AML-193 (cell line): ENCODE data around the gene SLPI.

Experiments used
- DNase-seq, 2 experiments: peaks; one replicate each; lab custom pipeline; 2025; lab: John Stamatoyannopoulos, UW

SLPI gene

DNA sequence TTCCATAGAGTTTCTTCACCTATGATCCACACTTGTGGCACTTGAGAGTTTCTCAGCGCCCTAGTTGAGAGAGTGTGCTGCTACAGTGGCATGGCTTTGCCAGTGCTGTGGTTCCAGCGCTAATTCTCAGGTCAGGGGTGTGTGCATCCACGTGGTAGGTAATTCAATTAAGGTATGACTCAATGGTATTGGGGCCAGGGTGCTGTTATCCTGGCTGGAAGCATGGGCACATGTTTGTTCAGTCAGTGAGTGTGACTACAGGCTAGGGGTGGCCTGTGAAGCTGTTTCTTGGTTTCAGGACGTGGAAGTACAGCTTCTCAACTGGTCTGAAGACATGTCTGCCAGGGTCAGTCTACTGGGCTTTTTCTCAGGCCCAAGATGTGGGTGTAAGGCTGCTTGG is 36.2 kb downstream of the SLPI start:
- DNase-seq = no peak

- no peak for DNase-seq
Measured at GRCh38 chr20:45212836-45213235, 41.5 kb downstream of the SLPI start.

DNA sequence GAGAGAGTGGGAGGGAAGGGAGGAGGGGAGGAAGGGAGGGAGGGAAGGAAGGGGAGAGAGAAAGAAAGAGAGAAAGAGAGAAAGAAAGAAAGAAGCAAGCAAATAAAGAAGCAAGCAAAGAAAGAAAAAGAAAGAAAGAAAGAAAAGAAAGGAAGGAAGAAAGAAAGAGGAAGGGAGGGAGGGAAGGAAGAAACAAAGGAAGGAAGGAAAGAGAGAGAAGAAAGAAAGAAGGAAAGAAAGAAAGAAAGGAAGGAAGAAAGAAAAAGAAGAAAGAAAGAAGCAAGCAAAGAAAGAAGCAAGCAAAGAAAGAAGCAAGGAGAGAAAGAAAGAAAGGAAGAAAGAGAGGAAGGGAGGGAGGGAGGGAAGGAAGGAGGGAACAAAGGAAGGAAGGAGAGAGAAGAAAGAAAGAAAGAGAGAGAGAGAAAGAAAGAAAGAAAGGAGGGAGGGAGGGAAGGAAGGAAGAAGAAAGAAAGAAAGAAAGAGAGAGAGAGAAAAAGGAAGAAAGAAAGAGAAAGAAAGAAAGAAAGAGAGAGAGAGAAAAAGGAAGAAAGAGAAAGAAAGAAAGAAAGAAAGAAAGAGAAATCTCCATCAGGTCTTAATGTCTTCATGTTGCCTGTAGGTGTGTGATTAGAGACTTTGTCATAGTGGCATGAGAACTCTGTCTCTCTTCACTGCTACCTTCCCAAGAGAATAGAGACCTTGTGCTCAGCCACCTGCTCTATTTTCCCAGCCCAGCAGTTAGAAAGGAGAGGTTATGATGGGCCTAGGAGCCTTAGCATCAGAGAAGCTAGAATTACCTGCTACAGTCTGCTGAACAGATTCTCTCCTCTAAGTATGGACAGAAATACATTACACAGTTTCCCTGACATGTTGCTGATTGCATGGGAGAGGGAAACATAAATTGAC is 42.5 kb downstream of the SLPI start:
- no peak for DNase-seq

DNA sequence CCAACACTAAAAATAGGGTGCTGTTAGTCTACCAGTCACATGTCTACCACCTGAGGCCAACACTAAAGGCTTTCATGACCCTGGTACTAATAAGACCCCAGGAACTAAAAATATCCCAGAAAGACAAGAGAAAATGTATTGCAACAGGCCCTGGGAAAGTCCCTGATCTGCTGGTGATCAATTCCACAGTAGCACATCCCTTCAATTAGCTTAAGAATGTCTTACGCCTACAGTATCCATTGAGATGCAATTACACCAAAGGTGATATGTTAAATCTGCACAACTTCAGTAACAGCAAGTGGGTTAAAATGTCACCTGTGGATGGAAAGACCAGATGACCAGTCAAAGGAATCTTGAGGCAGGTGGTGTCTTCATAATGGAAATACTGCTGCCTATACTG is 44.4 kb downstream of the SLPI start:
- DNase-seq = no peak

GRCh38 chr20:45206725-45207124 is 47.6 kb downstream of the SLPI start, which contains the start of gene SEMG1:
SEMG1 (plus strand) TSS chr20:45207033; CDS start chr20:45207054, 21 bp downstream.
- no peak for DNase-seq
